Lung (tissue), 12 donors: ENCODE measurements around the gene FHOD1. TPM values are rescaled to one million over a fixed set of nuclear protein-coding genes. Genes with fewer than 3 reads are reported as not detected.

Experiments used
- ATAC-seq: fragments of 200-7000 bp; cut with Tn5 transposase; one replicate; pipeline ENCODE4 v1.9.1; 2020; ENCODE audit warnings: moderate number of reproducible peaks; ENCODE audit not compliant: insufficient read depth, low FRiP score
- DNase-seq, 3 donors: peaks; one replicate each; pipeline ENCODE4 v3.0.0-alpha.2; 2013 to 2017
- H3K27ac ChIP-seq, 2 donors: one replicate each; pipeline ENCODE4 v1.5.1; 2013; ENCODE audit warnings: mild to moderate bottlenecking in 2 of 2, moderate library complexity in 2 of 2, control low read depth in 1 of 2, inconsistent platforms in 1 of 2, low read depth in 1 of 2, low read length in 1 of 2
- H3K27me3 ChIP-seq, 3 donors: one replicate each; pipeline ENCODE4 v1.5.1; 2013; ENCODE audit warnings: low read length in 2 of 3; ENCODE audit not compliant: control insufficient read depth in 3 of 3, insufficient read depth in 3 of 3
- H3K36me3 ChIP-seq, 4 donors: one replicate each; pipeline ENCODE4 v1.5.1; 2013; ENCODE audit warnings: low read length in 4 of 4, mild to moderate bottlenecking in 1 of 4, moderate library complexity in 1 of 4; ENCODE audit not compliant: control insufficient read depth in 4 of 4, insufficient read depth in 4 of 4
- H3K4me1 ChIP-seq, 5 donors: one replicate each; pipeline ENCODE4 v1.5.1; 2013; ENCODE audit warnings: low read length in 5 of 5, mild to moderate bottlenecking in 2 of 5, moderate library complexity in 1 of 5; ENCODE audit not compliant: control insufficient read depth in 5 of 5, insufficient read depth in 5 of 5
- H3K4me3 ChIP-seq: one replicate; pipeline ENCODE4 v1.5.1; 2013; ENCODE audit warnings: mild to moderate bottlenecking, control low read depth, moderate library complexity
- H3K9ac ChIP-seq, 2 donors: one replicate each; pipeline ENCODE4 v1.5.1; 2013; ENCODE audit warnings: low read length in 2 of 2, control low read depth in 1 of 2; ENCODE audit not compliant: insufficient read depth in 1 of 2
- H3K9me3 ChIP-seq, 4 donors: one replicate each; pipeline ENCODE4 v1.5.1; 2013; ENCODE audit warnings: low read length in 3 of 4, mild to moderate bottlenecking in 1 of 4, moderate library complexity in 1 of 4; ENCODE audit not compliant: control insufficient read depth in 4 of 4, insufficient read depth in 3 of 4
- CTCF ChIP-seq: IDR thresholded peaks from 2 replicates; pipeline ENCODE4 v1.5.1; 2012; ENCODE audit warnings: mild to moderate bottlenecking; ENCODE audit errors: control extremely low read depth, extremely low read depth
- WGBS, 2 donors: extraction: QIAGEN DNeasy Blood & Tissue Kit; methylation state at CpG; one replicate each; pipeline ENCODE4 v1.1.7; 2013; 5-methylcytosine and 5-hydroxymethylcytosine counted together
- polyA plus RNA-seq, 2 donors: library from polyadenylated mRNA; stranded (reverse); fragments of 200-250 nt; gene quantifications; one replicate each; pipeline ENCODE4 v1.2.1, GENCODE V29; 2013
- total RNA-seq, 2 donors: library from RNA; depleted of rRNA in 1 of 2; stranded (reverse); fragments of >200 nt in 1 of 2; gene quantifications; one replicate each; pipeline ENCODE4 v1.2.1, GENCODE V29; 2014 to 2021
- donor health status: control.
- donor health status: control.
- donor health status: Bipolar disorder and iron deficiency.
- donor health status: healthy.
- donor health status: DM: yes; HTN: yes; CAD: no.

The FHOD1 gene
- total and polyA plus RNA-seq, 4 donors: 51.3 to 129 (median 65.5) TPM

GRCh38 chr16:67194260-67194659 lies 53.0 kb downstream of the FHOD1 start:
- WGBS, 2 donors: 91 to 95% methylated on average over 6 of the region's 6 CpGs
- no peak for TF ChIP-seq CTCF
- DNase-seq (no peak), ATAC-seq (no peak)
- H3K4me1 ChIP-seq: peaks cover 8 to 30% (median 13%) of the 10 kb centered on the region in 5 donors
- no peak overlapping the region for H3K9ac ChIP-seq
- no peaks in the 10 kb centered on the region for H3K9me3 ChIP-seq
- H3K36me3 ChIP-seq: peaks cover 21 to 44% (median 31%) of the 10 kb centered on the region in 4 donors
- H3K27me3 ChIP-seq: no peaks in the 10 kb centered on the region
- no peak overlapping the region for H3K4me3 ChIP-seq
- no peak overlapping the region for H3K27ac ChIP-seq

- peaks cover 8 to 29% (median 17%) of the 10 kb centered on the region in 5 donors for H3K4me1 ChIP-seq
- H3K27ac ChIP-seq: no peak overlapping the region
- no peak for TF ChIP-seq CTCF
- H3K36me3 ChIP-seq: peaks cover 21 to 44% (median 31%) of the 10 kb centered on the region in 4 donors
- ATAC-seq (no peak), DNase-seq (no peak)
- H3K9me3 ChIP-seq: no peaks in the 10 kb centered on the region
- no peaks in the 10 kb centered on the region for H3K27me3 ChIP-seq
- no peak overlapping the region for H3K4me3 ChIP-seq
- no peak overlapping the region for H3K9ac ChIP-seq
Observed at GRCh38 chr16:67193536-67193935, 53.7 kb downstream of the FHOD1 start.

GRCh38 chr16:67192781-67193361 lies 54.4 kb downstream of the FHOD1 start:
- WGBS, 2 donors: 25 to 29% methylated on average over 17 of the region's 17 CpGs
- peak overlapping the region; percentile 40 to 61 for H3K9ac ChIP-seq
- H3K4me3 ChIP-seq: peak overlapping the region; percentile 98
- no peak for DNase-seq
- no peaks in the 10 kb centered on the region for H3K27me3 ChIP-seq
- H3K9me3 ChIP-seq: no peaks in the 10 kb centered on the region
- peaks cover 8 to 23% (median 17%) of the 10 kb centered on the region in 5 donors for H3K4me1 ChIP-seq
- H3K27ac ChIP-seq: peak overlapping the region; percentile 39 to 82
- H3K36me3 ChIP-seq: peaks cover 19 to 39% (median 27%) of the 10 kb centered on the region in 4 donors
- ATAC-seq: no peak
- TF ChIP-seq CTCF: no peak
